Measurements from ENCODE around the gene ZNF732. TPM values are rescaled to one million over a fixed set of nuclear protein-coding genes. Genes with fewer than 3 reads are reported as not detected.
"Not testable (repeated sequence)": the region's sequence is repeated elsewhere in the genome, so short reads cannot be mapped to it uniquely, and the experiment has no call there.

The ZNF732 gene
- total and polyA plus RNA-seq, 9 donors: 0.30 to 0.85 (median 0.43) TPM

- Histone ChIP-seq H3K9me3 (peaks cover 3 to 21% of the 10 kb centered on the region in 2 donors), H3K4me1 (ENCODE audit: insufficient read depth) (no peaks in the 10 kb centered on the region), H3K27ac (no peak overlapping the region), H3K36me3 (no peaks in the 10 kb centered on the region), H3K27me3 (no peaks in the 10 kb centered on the region), H3K4me3 (no peak overlapping the region)
- TF ChIP-seq, protein P1, sequence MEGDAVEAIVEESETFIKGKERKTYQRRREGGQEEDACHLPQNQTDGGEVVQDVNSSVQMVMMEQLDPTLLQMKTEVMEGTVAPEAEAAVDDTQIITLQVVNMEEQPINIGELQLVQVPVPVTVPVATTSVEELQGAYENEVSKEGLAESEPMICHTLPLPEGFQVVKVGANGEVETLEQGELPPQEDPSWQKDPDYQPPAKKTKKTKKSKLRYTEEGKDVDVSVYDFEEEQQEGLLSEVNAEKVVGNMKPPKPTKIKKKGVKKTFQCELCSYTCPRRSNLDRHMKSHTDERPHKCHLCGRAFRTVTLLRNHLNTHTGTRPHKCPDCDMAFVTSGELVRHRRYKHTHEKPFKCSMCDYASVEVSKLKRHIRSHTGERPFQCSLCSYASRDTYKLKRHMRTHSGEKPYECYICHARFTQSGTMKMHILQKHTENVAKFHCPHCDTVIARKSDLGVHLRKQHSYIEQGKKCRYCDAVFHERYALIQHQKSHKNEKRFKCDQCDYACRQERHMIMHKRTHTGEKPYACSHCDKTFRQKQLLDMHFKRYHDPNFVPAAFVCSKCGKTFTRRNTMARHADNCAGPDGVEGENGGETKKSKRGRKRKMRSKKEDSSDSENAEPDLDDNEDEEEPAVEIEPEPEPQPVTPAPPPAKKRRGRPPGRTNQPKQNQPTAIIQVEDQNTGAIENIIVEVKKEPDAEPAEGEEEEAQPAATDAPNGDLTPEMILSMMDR (IDR thresholded peaks at IDR 0.05): no peak
- TF ChIP-seq EP300 (IDR thresholded peaks at IDR 0.05) (no peak), POLR2A (IDR thresholded peaks at IDR 0.05) (no peak)
- 97 to 100% (median 97%) methylated on average over 3 of the region's 3 CpGs for WGBS, 3 donors
- DNase-seq: no peak
- intact Hi-C loops (cut with DNase I): no loop called here
Observed at GRCh38 chr4:271492-272103, 33.7 kb downstream of the ZNF732 start.

GRCh38 chr4:259240-259639 lies 46.0 kb downstream of the ZNF732 start:
- H3K4me3 ChIP-seq; H3K27ac ChIP-seq; DNase-seq; H3K4me1 ChIP-seq (ENCODE audit: insufficient read depth); H3K27me3 ChIP-seq; intact Hi-C loops (cut with DNase I); H3K36me3 ChIP-seq: not testable (repeated sequence)
- peaks cover 0 to 37% of the 10 kb centered on the region in 2 donors for H3K9me3 ChIP-seq
- WGBS, 3 donors: 62 to 71% (median 69%) methylated on average over 11 of the region's 11 CpGs

GRCh38 chr4:256492-256891 lies 48.8 kb downstream of the ZNF732 start:
- Histone ChIP-seq H3K36me3 (no peaks in the 10 kb centered on the region), H3K4me1 (ENCODE audit: insufficient read depth) (no peaks in the 10 kb centered on the region), H3K27ac (no peak overlapping the region), H3K4me3 (no peak overlapping the region), H3K9me3 (peaks cover 0 to 34% of the 10 kb centered on the region in 2 donors), H3K27me3 (no peaks in the 10 kb centered on the region)
- TF ChIP-seq POLR2A (IDR thresholded peaks at IDR 0.05): no peak
- 89 to 99% (median 98%) methylated on average over 13 of the region's 13 CpGs for WGBS, 3 donors
- intact Hi-C loops (cut with DNase I): no loop called here
- no peak for DNase-seq

DNA sequence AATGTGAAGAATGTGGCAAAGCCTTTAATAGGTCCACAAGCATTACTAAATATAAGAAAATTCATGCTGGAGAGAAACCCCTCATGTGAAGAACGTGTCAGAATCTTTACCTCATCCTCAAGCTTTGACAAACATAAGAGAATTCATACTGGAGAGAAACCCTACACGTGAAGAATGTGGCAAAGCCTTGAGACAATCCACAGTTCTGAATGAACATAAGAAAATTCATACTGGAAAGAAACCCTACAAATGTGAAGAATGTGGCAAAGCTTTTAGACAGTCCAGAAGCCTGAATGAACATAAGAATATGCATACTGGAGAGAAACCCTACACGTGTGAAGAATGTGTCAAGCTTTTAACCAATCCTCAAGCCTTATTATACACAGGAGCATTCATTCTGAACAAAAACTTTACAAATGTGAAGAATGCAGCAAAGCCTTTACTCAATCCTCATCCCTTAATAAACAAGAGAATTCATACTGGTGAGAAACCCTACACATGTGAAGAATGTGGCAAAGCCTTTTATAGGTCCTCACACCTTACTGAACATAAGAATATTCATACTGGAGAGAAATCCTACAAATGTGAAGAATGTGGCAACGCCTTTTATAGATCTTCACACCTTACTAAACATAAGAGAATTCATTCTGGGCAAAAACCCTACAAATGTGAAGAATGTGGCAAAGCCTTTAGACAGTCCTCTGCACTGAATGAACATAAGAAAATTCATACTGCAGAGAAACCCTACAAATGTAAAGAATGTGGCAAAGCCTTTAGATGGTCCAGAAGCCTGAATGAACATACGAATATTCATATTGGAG lies 51.1 kb downstream of the ZNF732 start:
- intact Hi-C loops (cut with DNase I): no loop called here
- no peak overlapping the region for H3K27ac ChIP-seq
- H3K4me3 ChIP-seq: no peak overlapping the region
- H3K9me3 ChIP-seq: peaks cover 0 to 26% of the 10 kb centered on the region in 2 donors
- TF ChIP-seq EP300 (IDR thresholded peaks at IDR 0.05): no peak
- no peak for TF ChIP-seq POLR2A (IDR thresholded peaks at IDR 0.05)
- TF ChIP-seq, protein P1 (IDR thresholded peaks at IDR 0.05): no peak
- H3K36me3 ChIP-seq: no peaks in the 10 kb centered on the region
- DNase-seq: no peak
- H3K27me3 ChIP-seq: no peaks in the 10 kb centered on the region
- WGBS, 3 donors: 90 to 97% (median 92%) methylated on average over 5 of the region's 5 CpGs
- no peaks in the 10 kb centered on the region for H3K4me1 ChIP-seq (ENCODE audit: insufficient read depth)

DNA sequence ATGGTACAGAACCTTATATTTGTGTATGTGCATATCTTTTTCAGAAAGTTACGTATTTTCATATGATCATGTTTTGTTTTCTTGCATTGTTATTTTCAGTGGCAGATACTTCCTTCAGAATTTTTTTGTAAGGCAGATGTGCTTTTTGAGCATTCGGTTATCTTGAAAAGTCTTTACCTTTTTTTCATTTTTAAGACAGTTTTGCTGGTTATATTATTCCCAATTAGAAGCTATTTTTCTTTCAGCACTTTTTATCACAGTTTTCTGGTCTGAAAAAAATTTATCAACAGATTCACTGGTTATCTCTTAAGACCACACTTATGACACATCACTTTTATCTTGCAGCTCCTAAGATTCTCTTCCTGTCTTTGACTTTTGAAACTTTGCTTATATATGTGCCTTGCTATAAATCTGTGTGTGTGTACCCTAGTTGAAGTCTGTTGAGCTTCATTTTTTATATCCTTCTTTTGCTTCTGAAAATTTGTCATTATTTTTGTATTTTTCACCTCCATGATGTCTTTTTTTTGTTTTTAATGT lies 53.1 kb downstream of the ZNF732 start:
- no peak for DNase-seq
- no peak for TF ChIP-seq EP300 (IDR thresholded peaks at IDR 0.05)
- intact Hi-C loops (cut with DNase I): no loop called here
- H3K36me3 ChIP-seq: no peaks in the 10 kb centered on the region
- no peak overlapping the region for H3K4me3 ChIP-seq
- H3K9me3 ChIP-seq: peaks cover 0 to 30% of the 10 kb centered on the region in 2 donors
- H3K27ac ChIP-seq: no peak overlapping the region
- whole genome bisulfite sequencing, 3 donors: 95 to 97% (median 97%) methylated on average over 2 of the region's 2 CpGs
- H3K4me1 ChIP-seq (ENCODE audit: insufficient read depth): no peaks in the 10 kb centered on the region
- H3K27me3 ChIP-seq: no peaks in the 10 kb centered on the region

DNA sequence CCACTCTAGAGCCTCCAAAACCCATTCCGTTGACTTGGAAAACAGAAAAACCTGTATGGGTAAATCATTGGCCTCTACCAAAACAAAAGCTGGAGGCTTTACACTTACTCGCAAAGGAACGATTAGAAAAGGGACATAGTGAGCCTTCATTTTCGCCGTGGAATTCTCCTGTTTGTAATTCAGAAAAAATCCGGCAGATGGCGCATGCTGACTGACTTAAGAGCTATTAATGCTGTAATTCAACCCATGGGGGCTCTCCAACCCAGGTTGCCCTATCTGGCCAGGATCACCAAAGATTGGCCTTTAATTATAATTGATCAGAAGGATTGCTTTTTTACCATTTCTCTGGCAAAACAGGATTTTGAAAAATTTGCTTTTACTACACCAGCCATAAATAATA lies 60.8 kb downstream of the ZNF732 start:
- no peaks in the 10 kb centered on the region for H3K27me3 ChIP-seq
- peaks cover 0 to 8% of the 10 kb centered on the region in 2 donors for H3K9me3 ChIP-seq
- no peaks in the 10 kb centered on the region for H3K36me3 ChIP-seq
- no peak overlapping the region for H3K4me3 ChIP-seq
- no peak overlapping the region for H3K27ac ChIP-seq
- H3K4me1 ChIP-seq (ENCODE audit: insufficient read depth): no peaks in the 10 kb centered on the region
- WGBS, 3 donors: 46 to 49% (median 48%) methylated on average over 7 of the region's 7 CpGs
- peak in 1 of 5 donors; percentile 32 for DNase-seq
- intact Hi-C loops (cut with DNase I): no loop called here
- TF ChIP-seq EP300 (IDR thresholded peaks at IDR 0.05) (no peak), POLR2A (IDR thresholded peaks at IDR 0.05) (no peak)
- TF ChIP-seq, protein P1 (IDR thresholded peaks at IDR 0.05): peak in 1 of 3 donors; percentile 31
